NT2/D1 (cell line): ENCODE data around the gene OSBPL9.

Source experiments
- YY1 ChIP-seq: IDR thresholded peaks from 2 replicates; pipeline ENCODE4 v1.6.1; 2011; ENCODE audit not compliant: insufficient read length, insufficient read depth
- ZNF274 ChIP-seq: IDR thresholded peaks from 2 replicates; pipeline ENCODE4 v1.6.1; 2011; ENCODE audit warnings: mild to moderate bottlenecking, low read depth, low read length

- TF ChIP-seq ZNF274 (no peak), YY1 (no peak)
Observed at GRCh38 chr1:51583532-51583931, 33.4 kb upstream of the OSBPL9 start.
